Measurements from ENCODE around the gene ITPRIPL2. TPM values are rescaled to one million over a fixed set of nuclear protein-coding genes. Genes with fewer than 3 reads are reported as not detected.

The ITPRIPL2 gene
- polyA plus RNA-seq, 1 donor = 21.3 TPM

- DNase-seq (ENCODE audit: low read depth) = no peak
Measured at GRCh38 chr16:19142939-19143598, 29.3 kb downstream of the ITPRIPL2 start.

DNA sequence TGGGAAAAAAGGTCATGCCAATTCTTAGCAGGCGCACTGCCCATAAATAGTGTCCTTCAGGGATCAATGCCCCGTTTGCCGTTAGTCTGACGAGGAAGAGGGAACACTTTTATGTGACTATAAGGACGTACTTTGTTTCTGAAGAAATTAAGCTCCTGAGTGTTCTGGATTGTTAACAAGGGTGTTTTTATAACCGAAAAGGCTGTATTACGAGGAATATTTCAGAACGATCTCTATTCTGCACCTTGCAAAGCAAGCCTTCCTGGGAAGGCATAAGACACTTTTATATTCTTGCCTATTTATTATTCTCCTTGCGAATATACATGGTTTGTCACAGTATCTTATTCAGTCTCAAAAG is 29.8 kb downstream of the ITPRIPL2 start:
- DNase-seq (ENCODE audit: low read depth) = no peak

GRCh38 chr16:19145010-19145409 is 31.2 kb downstream of the ITPRIPL2 start:
- no peak for DNase-seq (ENCODE audit: low read depth)

DNA sequence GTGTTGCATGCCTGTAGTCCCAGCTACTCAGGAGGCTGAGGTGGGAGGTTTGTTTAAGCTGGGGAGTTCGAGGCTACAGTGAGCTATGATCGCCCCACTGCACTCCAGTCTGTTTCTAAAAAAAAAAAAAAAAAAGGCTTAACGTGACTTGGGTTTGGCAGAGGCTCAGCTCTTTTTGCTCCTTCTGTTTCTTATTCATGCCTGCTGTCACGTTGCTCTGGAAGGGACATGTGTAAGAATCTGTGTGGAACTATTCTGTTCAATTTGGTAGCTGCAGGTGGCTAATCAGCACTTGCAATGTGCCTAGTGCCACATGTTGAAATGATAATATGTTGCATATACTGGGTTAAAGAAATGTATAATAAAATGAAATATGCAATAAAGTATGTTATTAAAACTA is 33.4 kb downstream of the ITPRIPL2 start:
- no peak for DNase-seq (ENCODE audit: low read depth)

DNA sequence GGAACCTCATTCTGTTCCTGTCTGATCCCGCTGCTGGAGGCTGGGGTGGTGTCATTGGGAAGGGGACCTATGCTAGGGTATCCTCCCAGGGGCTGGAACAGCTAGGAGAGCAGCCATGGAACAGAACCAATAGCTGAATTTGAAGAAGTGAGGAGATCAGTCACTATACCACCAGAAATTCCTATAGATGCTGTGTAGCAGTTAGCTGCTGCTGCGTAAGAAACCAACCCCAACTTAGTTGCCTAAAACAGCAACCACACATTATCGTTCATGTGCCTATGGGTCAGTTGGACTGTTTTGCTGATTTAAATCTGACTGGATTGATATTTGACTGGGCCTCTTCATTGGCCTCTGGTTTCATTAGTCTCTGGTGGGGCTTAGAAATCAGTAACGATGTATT is 33.9 kb downstream of the ITPRIPL2 start:
- DNase-seq (ENCODE audit: low read depth) = no peak

DNA sequence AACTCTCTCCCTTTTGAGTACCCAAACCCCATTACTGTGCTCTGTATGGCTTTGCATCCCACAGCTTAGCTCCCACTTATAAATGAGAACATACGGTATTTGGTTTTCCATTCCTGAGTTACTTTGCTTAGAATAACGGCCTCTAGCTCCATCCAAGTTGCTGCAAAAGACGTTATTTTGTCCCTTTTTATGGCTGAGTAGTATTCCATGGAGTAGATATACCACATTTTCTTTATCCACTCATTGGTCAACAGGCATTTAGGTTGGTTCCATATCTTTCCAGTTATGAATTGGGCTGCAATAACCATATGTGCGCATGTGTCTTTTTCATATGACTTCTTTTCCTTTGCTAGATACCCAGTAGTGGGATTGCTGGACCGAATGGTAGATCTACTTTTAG is 34.4 kb downstream of the ITPRIPL2 start:
- DNase-seq (ENCODE audit: low read depth) = no peak

DNA sequence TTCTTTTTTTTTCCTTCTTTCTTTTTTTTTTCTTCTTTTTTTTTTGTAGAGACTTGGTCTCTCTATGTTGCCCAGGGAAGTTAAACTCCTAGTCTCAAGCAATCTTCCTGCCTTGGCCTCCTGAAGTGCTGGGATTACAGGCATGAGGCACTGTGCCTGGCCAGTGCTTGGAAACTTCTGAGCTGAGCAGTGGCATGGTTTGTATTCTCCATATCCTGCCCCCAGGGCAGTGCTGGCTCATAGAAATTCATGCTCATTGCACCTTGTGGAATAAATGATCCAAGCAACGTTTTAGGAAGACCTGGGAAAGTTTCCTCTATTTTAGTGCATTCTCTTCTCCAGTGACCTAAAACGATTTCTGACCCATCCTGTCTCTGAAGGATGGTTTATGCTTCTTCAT is 37.5 kb downstream of the ITPRIPL2 start:
- no peak for DNase-seq (ENCODE audit: low read depth)

GRCh38 chr16:19152042-19152441 is 38.3 kb downstream of the ITPRIPL2 start:
- no peak for DNase-seq (ENCODE audit: low read depth)

- no peak for DNase-seq (ENCODE audit: low read depth)
Measured at GRCh38 chr16:19153876-19154275, 40.1 kb downstream of the ITPRIPL2 start.

DNA sequence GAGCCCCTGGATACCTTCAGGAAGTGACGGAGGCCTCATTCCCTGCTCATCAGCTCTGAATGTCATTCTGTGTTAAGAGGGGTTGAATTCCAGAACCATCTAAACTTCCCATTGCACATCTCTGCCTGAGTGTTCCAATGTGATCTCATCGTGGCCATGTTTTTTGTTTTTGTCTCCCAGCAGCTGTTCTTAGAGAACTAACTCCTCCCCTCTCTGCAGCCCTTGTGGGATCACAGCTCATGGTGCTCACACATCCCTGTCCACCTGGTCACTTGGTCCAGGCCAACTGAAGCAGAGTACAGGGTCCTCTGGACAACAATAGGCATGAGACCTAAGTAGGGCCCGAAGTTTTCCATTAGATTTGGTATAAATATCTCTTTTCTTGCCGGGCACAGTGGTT is 48.3 kb downstream of the ITPRIPL2 start:
- no peak for DNase-seq (ENCODE audit: low read depth)

- DNase-seq (ENCODE audit: low read depth) = no peak
Measured at GRCh38 chr16:19163215-19163614, 49.5 kb downstream of the ITPRIPL2 start.

DNA sequence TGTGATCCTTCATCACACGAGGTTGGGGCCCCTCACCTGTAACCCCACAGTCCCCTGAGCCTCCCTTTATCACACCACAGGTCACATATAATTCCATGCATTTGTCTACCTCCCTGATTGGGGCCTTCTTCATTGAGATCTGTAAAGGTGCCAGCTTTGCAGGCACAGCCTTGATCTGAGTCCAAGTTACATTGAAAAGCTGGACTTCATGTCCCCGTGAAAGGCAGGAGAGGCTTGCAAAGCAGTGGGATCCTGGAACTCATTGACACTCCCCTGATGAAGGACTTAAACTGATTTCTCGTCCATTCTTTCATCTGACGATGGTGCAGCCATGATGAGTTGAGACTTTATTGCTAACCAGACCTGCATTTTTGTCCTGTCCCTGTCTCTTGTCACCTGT is 50.5 kb downstream of the ITPRIPL2 start:
- DNase-seq (ENCODE audit: low read depth) = no peak

DNA sequence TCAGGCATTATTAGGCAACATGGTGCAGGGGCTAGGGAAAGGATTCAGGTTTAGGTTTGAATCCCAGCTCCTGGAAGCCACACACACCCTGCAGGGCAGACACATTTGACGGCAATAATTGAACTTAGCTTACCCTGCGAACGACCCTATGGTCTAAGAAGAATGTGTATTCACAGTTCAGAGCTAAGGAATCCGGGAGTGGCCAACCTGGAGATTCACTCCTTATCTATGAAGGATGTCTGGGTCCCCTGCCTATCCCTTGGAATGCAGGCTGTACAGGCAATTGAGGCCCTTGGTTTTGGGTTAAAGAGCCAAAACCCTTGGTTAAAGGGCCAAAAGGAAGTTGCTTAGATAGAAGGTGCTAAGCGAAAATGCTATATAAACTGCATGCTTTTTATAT is 51.3 kb downstream of the ITPRIPL2 start:
- no peak for DNase-seq (ENCODE audit: low read depth)

GRCh38 chr16:19166500-19166899 is 52.7 kb downstream of the ITPRIPL2 start:
- no peak for DNase-seq (ENCODE audit: low read depth)

- DNase-seq (ENCODE audit: low read depth) = no peak
Measured at GRCh38 chr16:19167710-19168370, 54.1 kb downstream of the ITPRIPL2 start, which contains the start of gene SYT17. Gene SYT17 (plus strand): TSS chr16:19168240. CDS start chr16:19168647, 407 bp downstream.

- no peak for DNase-seq (ENCODE audit: low read depth)
Measured at GRCh38 chr16:19168371-19169081, 54.8 kb downstream of the ITPRIPL2 start.

DNA sequence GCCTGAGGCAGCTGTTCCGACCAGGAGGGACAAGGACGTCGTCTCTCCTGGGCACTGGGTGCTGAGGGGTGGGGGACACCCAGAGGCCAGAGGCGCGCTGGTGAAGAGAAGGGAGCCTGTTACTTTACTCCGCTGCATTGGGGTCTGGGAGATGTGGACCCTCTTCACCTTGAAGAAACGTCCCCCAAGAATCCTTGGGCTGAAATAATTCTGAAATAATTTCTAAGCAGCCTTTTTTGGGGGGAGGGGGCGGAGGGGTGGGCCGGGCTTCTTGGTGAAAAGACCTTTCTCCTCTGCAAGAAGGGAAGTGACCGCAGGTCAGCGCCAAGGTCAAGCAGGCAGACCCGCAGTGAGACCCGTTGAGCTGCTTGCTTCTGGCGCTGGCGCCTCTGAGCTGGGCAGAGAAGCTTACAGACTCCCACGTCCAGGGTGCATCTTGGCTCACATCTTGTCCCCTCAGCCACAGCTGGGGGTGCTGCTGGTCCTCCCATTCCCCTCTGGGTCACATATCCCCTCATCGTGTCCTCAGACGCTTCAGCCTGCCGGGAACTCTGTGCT is 55.4 kb downstream of the ITPRIPL2 start:
- DNase-seq (ENCODE audit: low read depth) = no peak

GRCh38 chr16:19170043-19170655 is 56.4 kb downstream of the ITPRIPL2 start:
- DNase-seq (ENCODE audit: low read depth) = no peak
